HEK293T (cell line): ENCODE measurements around the gene UBXN10.

Experiments used
- HDGF ChIP-seq: fragments of 450-650 bp; IDR thresholded peaks from 2 replicates; pipeline ENCODE4 v1.6.1; 2017; ENCODE audit warnings: antibody characterized with exemption, borderline replicate concordance
- LEF1 ChIP-seq: fragments of 450-650 bp; IDR thresholded peaks from 2 replicates; pipeline ENCODE4 v1.6.1; 2017; ENCODE audit warnings: mild to moderate bottlenecking, borderline replicate concordance
- TARDBP ChIP-seq: fragments of 450-650 bp; IDR thresholded peaks from 2 replicates; pipeline ENCODE4 v1.6.1; 2016

- TF ChIP-seq TARDBP (no peak), HDGF (no peak), LEF1 (no peak)
Observed at GRCh38 chr1:20185834-20186782, at the start of gene UBXN10, which contains the start of gene PLA2G2C.
